Measurements from ENCODE around the gene PKMYT1.

Gene PKMYT1

DNA sequence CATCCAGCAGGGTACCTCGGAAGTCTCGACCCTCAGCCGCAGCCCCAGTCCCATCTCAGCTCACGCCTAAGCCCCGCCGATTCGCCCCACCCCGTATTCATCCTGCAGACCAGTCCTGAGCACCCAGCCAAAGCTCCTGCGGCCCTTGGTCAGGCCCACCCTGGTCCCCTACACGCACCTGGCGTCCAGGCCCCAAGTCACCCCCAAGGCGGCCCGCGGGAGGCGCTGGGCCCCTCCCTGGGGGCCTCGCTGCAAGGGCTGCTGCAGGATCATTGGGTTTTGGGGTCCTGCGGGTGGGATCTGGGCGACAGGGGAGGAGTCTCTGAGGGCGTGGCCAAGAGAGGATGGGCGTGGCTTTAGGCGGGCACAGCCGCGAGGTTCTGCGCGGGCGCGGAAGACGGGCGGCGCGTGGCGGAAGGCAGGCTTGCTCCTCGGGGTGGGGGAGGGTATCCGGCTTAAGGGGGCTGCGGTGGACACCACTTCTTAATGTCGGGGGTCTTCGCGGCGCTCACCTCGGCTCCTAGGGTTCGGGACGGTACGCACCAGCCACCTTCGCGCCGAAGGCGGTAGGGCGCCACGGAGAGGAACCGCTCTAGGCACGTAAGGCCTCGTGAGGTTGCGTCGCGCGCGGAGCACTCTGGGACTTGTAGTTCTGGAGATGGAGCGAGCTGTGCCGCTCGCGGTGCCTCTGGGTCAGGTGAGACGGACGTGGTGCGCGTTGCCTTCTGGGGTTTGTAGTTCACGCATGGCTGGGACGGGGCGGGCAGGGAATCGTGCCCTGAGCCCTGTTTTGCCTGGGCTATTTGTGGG, 43.6 kb upstream of the PKMYT1 start, which contains the start of the genes HCFC1R1 and THOC6:
Gene HCFC1R1, minus strand, starts transcription at position 274 of the 810 bp plus-strand sequence. Its CDS starts 1 bp downstream, at position 273.
Gene THOC6, plus strand, starts transcription at position 367 of the 810 bp plus-strand sequence. Its CDS starts 292 bp downstream, at position 659.
- Histone ChIP-seq H3K36me3 (ENCODE audit: control insufficient read depth, insufficient read depth, low read length) (peaks cover 20% of the 10 kb centered on the region), H3K27me3 (replicated peaks; ENCODE audit: control insufficient read depth, insufficient read depth, low read length, poor library complexity, severe bottlenecking) (no peaks in the 10 kb centered on the region), H3K9me3 (ENCODE audit: control insufficient read depth, low read length) (no peaks in the 10 kb centered on the region), H3K4me1 (ENCODE audit: control insufficient read depth, insufficient read depth, low read length, poor library complexity, severe bottlenecking) (peaks cover 55% of the 10 kb centered on the region), H3K27ac (ENCODE audit: insufficient read depth, low read length, poor library complexity, severe bottlenecking) (peak within 1 kb of the TSS; percentile 88), H3K4me3 (ENCODE audit: insufficient read depth, low read depth, low read length, poor library complexity, severe bottlenecking) (peak within 1 kb of the TSS; percentile 58)
- DNase-seq = peak; percentile 83 to 92 (median 91)

- H3K27ac ChIP-seq (ENCODE audit: insufficient read depth, low read length, poor library complexity, severe bottlenecking) = peak overlapping the region; percentile 88
- H3K27me3 ChIP-seq (replicated peaks; ENCODE audit: control insufficient read depth, insufficient read depth, low read length, poor library complexity, severe bottlenecking) = no peaks in the 10 kb centered on the region
- peaks cover 53% of the 10 kb centered on the region for H3K4me1 ChIP-seq (ENCODE audit: control insufficient read depth, insufficient read depth, low read length, poor library complexity, severe bottlenecking)
- peak overlapping the region; percentile 58 for H3K4me3 ChIP-seq (ENCODE audit: insufficient read depth, low read depth, low read length, poor library complexity, severe bottlenecking)
- peaks cover 20% of the 10 kb centered on the region for H3K36me3 ChIP-seq (ENCODE audit: control insufficient read depth, insufficient read depth, low read length)
- no peak for DNase-seq
- H3K9me3 ChIP-seq (ENCODE audit: control insufficient read depth, low read length) = no peaks in the 10 kb centered on the region
Measured at GRCh38 chr16:3023415-3023668, 43.1 kb upstream of the PKMYT1 start.

DNA sequence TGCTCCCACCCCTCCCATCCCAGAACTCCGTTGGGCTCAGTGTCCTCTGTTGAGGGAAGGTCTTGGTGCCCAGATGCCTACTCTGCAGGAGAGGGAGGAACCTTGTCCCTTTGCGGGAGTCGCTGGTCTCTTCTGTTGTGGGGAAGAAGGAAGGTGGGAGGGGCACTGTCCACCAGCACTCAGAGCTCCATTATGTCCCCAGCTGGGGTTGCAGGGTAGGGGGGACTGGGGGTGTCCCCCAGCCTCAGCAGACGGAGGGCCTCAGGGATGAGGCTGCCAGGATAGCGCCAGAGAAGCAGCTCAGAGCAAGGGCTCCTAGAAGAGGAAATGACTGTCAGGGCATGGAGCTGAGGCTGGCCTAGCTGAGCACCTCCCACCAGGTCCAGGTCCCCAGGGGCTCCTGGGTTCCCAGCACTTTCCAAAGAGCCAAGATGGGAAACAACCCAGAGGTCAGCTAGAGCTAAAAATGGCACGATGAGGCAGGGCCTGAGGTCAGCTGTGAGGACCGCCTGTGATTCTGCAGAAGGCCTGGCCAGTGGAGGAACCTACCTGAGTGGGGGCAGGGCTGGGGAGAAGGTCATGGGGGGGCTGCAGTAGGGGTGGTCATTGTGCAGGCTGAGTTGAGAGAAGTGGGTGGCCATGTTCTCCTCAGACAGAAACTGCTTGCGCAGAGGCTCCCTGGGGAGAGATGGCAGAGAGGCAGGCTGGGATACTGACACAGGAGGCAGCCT, 42.6 kb upstream of the PKMYT1 start:
- H3K36me3 ChIP-seq (ENCODE audit: control insufficient read depth, insufficient read depth, low read length) = peaks cover 20% of the 10 kb centered on the region
- H3K27ac ChIP-seq (ENCODE audit: insufficient read depth, low read length, poor library complexity, severe bottlenecking) = peak overlapping the region; percentile 88
- peaks cover 55% of the 10 kb centered on the region for H3K4me1 ChIP-seq (ENCODE audit: control insufficient read depth, insufficient read depth, low read length, poor library complexity, severe bottlenecking)
- DNase-seq = no peak
- peaks cover 1% of the 10 kb centered on the region for H3K27me3 ChIP-seq (replicated peaks; ENCODE audit: control insufficient read depth, insufficient read depth, low read length, poor library complexity, severe bottlenecking)
- H3K4me3 ChIP-seq (ENCODE audit: insufficient read depth, low read depth, low read length, poor library complexity, severe bottlenecking) = peak overlapping the region; percentile 58
- H3K9me3 ChIP-seq (ENCODE audit: control insufficient read depth, low read length) = no peaks in the 10 kb centered on the region

- peak; percentile 67 to 74 (median 69) for DNase-seq
- Histone ChIP-seq H3K27ac (ENCODE audit: insufficient read depth, low read length, poor library complexity, severe bottlenecking) (peak overlapping the region; percentile 88), H3K9me3 (ENCODE audit: control insufficient read depth, low read length) (no peaks in the 10 kb centered on the region), H3K4me3 (ENCODE audit: insufficient read depth, low read depth, low read length, poor library complexity, severe bottlenecking) (no peak overlapping the region), H3K4me1 (ENCODE audit: control insufficient read depth, insufficient read depth, low read length, poor library complexity, severe bottlenecking) (peaks cover 53% of the 10 kb centered on the region), H3K36me3 (ENCODE audit: control insufficient read depth, insufficient read depth, low read length) (peaks cover 19% of the 10 kb centered on the region), H3K27me3 (replicated peaks; ENCODE audit: control insufficient read depth, insufficient read depth, low read length, poor library complexity, severe bottlenecking) (peaks cover 4% of the 10 kb centered on the region)
Measured at GRCh38 chr16:3022208-3022683, 42.0 kb upstream of the PKMYT1 start.

DNA sequence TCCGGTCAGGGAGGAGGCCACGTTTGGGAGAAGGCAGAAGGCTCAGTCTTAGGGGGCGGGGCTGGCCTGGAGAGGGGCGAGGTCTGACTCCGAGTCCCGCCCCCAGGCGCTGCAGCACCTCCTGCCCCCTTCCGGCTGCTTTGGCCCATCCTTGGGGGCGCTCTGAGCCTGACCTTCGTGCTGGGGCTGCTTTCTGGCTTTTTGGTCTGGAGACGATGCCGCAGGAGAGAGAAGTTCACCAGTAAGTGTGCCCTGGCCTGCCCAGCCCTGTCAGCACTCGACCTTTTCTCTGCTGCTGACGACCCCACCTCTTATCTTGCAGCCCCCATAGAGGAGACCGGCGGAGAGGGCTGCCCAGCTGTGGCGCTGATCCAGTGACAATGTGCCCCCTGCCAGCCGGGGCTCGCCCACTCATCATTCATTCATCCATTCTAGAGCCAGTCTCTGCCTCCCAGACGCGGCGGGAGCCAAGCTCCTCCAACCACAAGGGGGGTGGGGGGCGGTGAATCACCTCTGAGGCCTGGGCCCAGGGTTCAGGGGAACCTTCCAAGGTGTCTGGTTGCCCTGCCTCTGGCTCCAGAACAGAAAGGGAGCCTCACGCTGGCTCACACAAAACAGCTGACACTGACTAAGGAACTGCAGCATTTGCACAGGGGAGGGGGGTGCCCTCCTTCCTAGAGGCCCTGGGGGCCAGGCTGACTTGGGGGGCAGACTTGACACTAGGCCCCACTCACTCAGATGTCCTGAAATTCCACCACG, 41.4 kb upstream of the PKMYT1 start:
- peaks cover 12% of the 10 kb centered on the region for H3K36me3 ChIP-seq (ENCODE audit: control insufficient read depth, insufficient read depth, low read length)
- no peaks in the 10 kb centered on the region for H3K9me3 ChIP-seq (ENCODE audit: control insufficient read depth, low read length)
- peaks cover 4% of the 10 kb centered on the region for H3K27me3 ChIP-seq (replicated peaks; ENCODE audit: control insufficient read depth, insufficient read depth, low read length, poor library complexity, severe bottlenecking)
- peak; percentile 64 to 86 (median 82) for DNase-seq
- H3K4me3 ChIP-seq (ENCODE audit: insufficient read depth, low read depth, low read length, poor library complexity, severe bottlenecking) = peak overlapping the region; percentile 57
- peak overlapping the region; percentile 88 for H3K27ac ChIP-seq (ENCODE audit: insufficient read depth, low read length, poor library complexity, severe bottlenecking)
- peaks cover 53% of the 10 kb centered on the region for H3K4me1 ChIP-seq (ENCODE audit: control insufficient read depth, insufficient read depth, low read length, poor library complexity, severe bottlenecking)

GRCh38 chr16:3020604-3021448, 40.6 kb upstream of the PKMYT1 start:
- Histone ChIP-seq H3K4me1 (ENCODE audit: control insufficient read depth, insufficient read depth, low read length, poor library complexity, severe bottlenecking) (peaks cover 53% of the 10 kb centered on the region), H3K36me3 (ENCODE audit: control insufficient read depth, insufficient read depth, low read length) (peaks cover 4% of the 10 kb centered on the region), H3K27ac (ENCODE audit: insufficient read depth, low read length, poor library complexity, severe bottlenecking) (peak overlapping the region; percentile 88), H3K4me3 (ENCODE audit: insufficient read depth, low read depth, low read length, poor library complexity, severe bottlenecking) (peak overlapping the region; percentile 57), H3K27me3 (replicated peaks; ENCODE audit: control insufficient read depth, insufficient read depth, low read length, poor library complexity, severe bottlenecking) (peaks cover 4% of the 10 kb centered on the region), H3K9me3 (ENCODE audit: control insufficient read depth, low read length) (no peaks in the 10 kb centered on the region)
- DNase-seq = peak; percentile 67 to 79 (median 76)

- Histone ChIP-seq H3K9me3 (ENCODE audit: control insufficient read depth, low read length) (no peaks in the 10 kb centered on the region), H3K4me3 (ENCODE audit: insufficient read depth, low read depth, low read length, poor library complexity, severe bottlenecking) (peak within 1 kb of the TSS; percentile 57), H3K27ac (ENCODE audit: insufficient read depth, low read length, poor library complexity, severe bottlenecking) (peak within 1 kb of the TSS; percentile 88), H3K36me3 (ENCODE audit: control insufficient read depth, insufficient read depth, low read length) (no peaks in the 10 kb centered on the region), H3K4me1 (ENCODE audit: control insufficient read depth, insufficient read depth, low read length, poor library complexity, severe bottlenecking) (peaks cover 53% of the 10 kb centered on the region), H3K27me3 (replicated peaks; ENCODE audit: control insufficient read depth, insufficient read depth, low read length, poor library complexity, severe bottlenecking) (peaks cover 4% of the 10 kb centered on the region)
- peak; percentile 54 to 61 (median 58) for DNase-seq
Measured at GRCh38 chr16:3020247-3020603, 40.0 kb upstream of the PKMYT1 start, which contains the start of gene TNFRSF12A. TNFRSF12A (plus strand) TSS chr16:3020368; CDS start chr16:3020398, 30 bp downstream.

DNA sequence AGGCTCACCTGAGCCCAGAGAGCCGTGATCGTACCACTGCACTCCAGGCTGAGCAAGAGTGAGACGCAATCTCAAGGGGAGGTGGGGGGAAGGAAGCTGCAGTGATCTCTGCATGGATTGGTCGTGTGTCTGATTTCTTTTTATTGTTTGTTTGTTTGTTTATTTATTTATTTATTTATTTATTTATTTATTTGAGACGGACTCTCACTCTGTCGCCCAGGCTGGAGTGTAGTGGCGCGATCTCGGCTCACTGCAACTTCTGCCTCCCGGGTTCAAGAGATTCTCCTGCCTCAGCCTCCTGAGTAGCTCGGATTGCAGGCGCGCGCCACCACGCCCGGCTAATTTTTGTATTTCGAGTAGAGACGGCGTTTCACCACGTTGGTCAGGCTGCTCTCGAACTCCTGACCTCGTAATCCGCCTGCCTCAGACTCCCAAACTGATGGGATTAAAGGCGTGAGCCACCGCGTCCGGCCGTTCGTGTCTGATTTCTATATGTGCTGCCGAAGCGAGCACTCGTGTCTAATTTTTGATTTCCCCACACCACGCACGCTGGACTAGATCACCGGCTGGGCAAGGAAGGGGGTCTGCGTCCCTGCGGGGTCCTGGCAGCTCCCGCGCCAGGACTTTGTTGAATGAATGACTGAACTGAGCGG, 39.5 kb upstream of the PKMYT1 start:
- Histone ChIP-seq H3K36me3 (ENCODE audit: control insufficient read depth, insufficient read depth, low read length) (no peaks in the 10 kb centered on the region), H3K27ac (ENCODE audit: insufficient read depth, low read length, poor library complexity, severe bottlenecking) (peak overlapping the region; percentile 18), H3K9me3 (ENCODE audit: control insufficient read depth, low read length) (no peaks in the 10 kb centered on the region), H3K27me3 (replicated peaks; ENCODE audit: control insufficient read depth, insufficient read depth, low read length, poor library complexity, severe bottlenecking) (peaks cover 4% of the 10 kb centered on the region), H3K4me3 (ENCODE audit: insufficient read depth, low read depth, low read length, poor library complexity, severe bottlenecking) (peak overlapping the region; percentile 22), H3K4me1 (ENCODE audit: control insufficient read depth, insufficient read depth, low read length, poor library complexity, severe bottlenecking) (peaks cover 53% of the 10 kb centered on the region)
- no peak for DNase-seq

All from effector memory CD4-positive, alpha-beta T cell (primary cell).